ENCODE data around the gene RELN. TPM values are rescaled to one million over a fixed set of nuclear protein-coding genes. Genes with fewer than 3 reads are reported as not detected.
A peak's percentile ranks its signal among the peaks of the same experiment; 100 is the strongest.
"Not testable (repeated sequence)": the region's sequence is repeated elsewhere in the genome, so short reads cannot be mapped to it uniquely, and the experiment has no call there.

RELN gene
- total RNA-seq, 1 experiment from 2014 or later, result 0.63 TPM

DNA sequence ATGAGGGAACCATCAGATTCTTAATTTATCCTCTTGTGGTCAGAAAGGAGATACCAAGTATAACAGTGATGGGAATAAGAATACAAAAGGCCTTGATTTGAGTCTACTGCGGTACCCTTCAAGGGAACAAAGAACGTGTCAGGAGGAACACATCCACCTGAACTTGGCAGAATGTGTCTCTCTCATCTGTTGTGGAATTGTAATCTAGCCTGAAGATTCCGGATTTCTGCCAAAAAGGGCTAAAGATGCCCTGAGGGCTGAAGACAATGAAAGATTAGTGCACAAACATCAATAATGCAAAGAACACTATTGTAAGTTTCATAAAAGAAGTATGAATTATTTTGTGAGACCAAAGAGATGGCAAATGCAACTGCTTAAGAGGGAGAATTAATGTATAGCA, 134.8 kb downstream of the RELN start:
- no peak for DNase-seq (ENCODE audit: low read depth)

- DNase-seq (ENCODE audit: low read depth), result peak; percentile 9
Observed at GRCh38 chr7:103851357-103851756, 138.1 kb downstream of the RELN start.

GRCh38 chr7:103843689-103844480, 145.6 kb downstream of the RELN start:
- no peak for DNase-seq (ENCODE audit: low read depth)

- DNase-seq (ENCODE audit: low read depth), result no peak
Observed at GRCh38 chr7:103833401-103833800, 156.1 kb downstream of the RELN start.

- no peak for DNase-seq (ENCODE audit: low read depth)
Observed at GRCh38 chr7:103832438-103832837, 157.0 kb downstream of the RELN start.

GRCh38 chr7:103824251-103824650, 165.2 kb downstream of the RELN start:
- DNase-seq (ENCODE audit: low read depth), result no peak

DNA sequence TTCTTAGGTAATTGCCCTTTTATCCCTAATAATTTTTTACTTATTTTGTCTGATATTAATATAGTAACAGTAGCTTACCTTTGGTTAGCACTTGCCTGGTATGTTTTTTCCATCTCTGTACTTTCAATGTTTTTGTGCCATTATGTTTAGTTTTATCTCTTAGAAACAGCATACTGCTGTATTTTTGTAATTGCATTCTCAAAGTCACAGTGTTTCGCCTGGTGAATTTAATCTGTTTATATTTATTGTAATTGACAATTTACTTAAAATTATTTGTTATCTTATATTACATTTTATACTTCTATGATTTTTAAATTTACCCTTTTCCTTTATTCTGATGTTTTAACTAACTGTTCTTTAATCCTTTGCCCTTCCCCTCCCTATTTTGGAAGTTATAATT, 166.4 kb downstream of the RELN start:
- DNase-seq (ENCODE audit: low read depth), result no peak

GRCh38 chr7:103821092-103821491, 168.4 kb downstream of the RELN start:
- DNase-seq (ENCODE audit: low read depth), result no peak

- not testable (repeated sequence) for DNase-seq (ENCODE audit: low read depth)
Observed at GRCh38 chr7:103815972-103816371, 173.5 kb downstream of the RELN start.

GRCh38 chr7:103813970-103814369, 175.5 kb downstream of the RELN start:
- no peak for DNase-seq (ENCODE audit: low read depth)

GRCh38 chr7:103811997-103812396, 177.5 kb downstream of the RELN start:
- no peak for DNase-seq (ENCODE audit: low read depth)

- DNase-seq (ENCODE audit: low read depth), result no peak
Observed at GRCh38 chr7:103811290-103811689, 178.2 kb downstream of the RELN start.

DNA sequence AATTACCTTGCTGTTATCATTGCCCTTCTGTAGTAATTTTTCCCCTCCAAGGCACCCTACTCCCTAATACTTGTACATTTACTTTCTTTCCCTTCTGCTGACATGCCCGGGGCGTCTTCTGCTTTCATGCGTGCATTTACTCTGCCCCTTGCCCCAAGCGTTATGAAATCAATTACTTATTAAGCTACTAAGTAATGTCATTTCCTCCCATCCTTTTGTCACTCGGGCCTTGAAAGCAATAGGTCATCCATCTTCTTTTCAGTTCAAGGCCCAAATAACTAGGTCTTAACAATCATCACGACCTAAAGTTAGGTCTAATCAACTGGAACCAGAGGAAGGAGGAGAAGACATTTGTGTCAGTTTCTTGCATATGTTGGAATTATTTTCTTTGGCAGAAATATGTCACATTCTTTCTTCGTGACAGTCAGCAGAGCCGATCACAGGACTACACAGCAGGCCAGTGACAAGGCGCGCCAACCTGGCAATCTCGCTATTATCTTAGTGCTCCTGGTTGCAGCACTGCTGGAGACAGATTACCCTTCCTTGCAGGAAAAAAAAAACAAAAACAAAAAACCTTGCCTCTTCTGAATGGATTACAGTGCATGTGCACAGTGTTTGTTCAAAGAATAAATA, 179.2 kb downstream of the RELN start:
- DNase-seq (ENCODE audit: low read depth), result no peak

- no peak for DNase-seq (ENCODE audit: low read depth)
Observed at GRCh38 chr7:103809229-103809994, 180.0 kb downstream of the RELN start.

DNA sequence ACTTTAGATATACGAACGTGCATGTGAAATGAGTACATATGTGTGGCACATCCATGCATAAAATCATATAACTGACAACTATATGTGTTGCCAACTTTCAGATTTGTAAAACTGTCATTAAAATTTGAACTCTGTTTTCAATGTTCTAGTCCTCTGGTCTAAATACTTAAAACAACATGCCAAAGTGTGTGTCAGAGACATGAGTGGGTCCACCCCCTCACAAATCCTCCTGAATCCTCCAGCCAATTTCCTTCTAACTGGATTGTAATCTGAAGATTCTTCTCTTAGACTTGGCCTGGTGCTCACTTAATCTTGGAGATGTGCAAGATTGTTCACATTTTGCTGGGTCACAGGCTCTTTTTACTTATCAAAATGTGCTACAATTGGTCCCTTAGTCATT, 184.1 kb downstream of the RELN start:
- no peak for DNase-seq (ENCODE audit: low read depth)

- DNase-seq (ENCODE audit: low read depth), result no peak
Observed at GRCh38 chr7:103803631-103804030, 185.8 kb downstream of the RELN start.

GRCh38 chr7:103799298-103799697, 190.2 kb downstream of the RELN start:
- no peak for DNase-seq (ENCODE audit: low read depth)

DNA sequence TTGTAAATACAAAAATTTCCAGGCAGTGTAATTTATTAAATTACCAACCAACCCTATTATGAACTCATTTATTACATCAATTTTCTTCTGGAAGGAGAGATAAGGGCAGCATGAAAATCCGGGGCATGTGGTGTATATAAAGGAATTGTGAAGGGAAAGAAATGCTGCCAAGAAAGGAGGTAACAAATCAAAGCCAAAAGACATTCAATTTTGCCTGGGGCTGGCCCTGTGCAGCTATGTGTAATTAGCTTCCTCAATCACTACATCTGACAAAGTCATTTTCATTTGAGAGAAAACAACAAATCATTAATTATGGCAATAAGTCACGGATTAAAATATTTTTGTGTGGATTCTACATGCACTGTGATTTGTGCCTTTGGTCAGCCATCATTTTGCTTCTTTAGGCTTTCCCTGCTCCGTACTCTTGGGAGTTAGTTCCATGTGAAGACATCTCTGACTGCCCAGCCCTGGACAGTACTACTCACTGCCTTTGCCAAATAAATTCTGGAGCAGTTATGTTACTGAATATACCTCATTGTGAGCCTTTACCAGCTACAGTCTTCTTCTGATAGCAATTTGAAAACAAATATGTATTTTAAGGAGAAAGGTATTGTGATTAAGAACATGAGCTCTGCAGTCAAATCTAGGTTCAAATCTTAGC, 191.7 kb downstream of the RELN start:
- DNase-seq (ENCODE audit: low read depth), result no peak

GRCh38 chr7:103796327-103796962, 193.0 kb downstream of the RELN start:
- DNase-seq (ENCODE audit: low read depth), result no peak

DNA sequence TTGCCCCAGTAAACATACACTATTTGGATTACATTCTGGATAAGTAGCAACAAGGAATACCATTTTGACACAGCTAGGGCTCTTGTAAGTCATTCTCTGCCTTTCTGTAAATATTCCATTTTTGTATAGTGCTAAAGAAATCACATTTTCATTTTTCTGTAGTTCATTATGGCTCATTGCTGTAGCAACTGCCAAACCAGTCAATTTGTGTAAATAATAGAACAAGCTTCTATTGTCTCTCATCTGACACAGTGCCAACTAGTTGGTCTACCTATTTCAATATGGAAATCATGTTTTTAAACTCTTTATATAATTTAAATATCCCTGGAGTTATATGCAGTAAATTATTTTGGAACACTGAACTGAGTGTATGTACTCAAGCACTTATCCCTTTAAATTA, 193.7 kb downstream of the RELN start:
- no peak for DNase-seq (ENCODE audit: low read depth)

- DNase-seq (ENCODE audit: low read depth), result no peak
Observed at GRCh38 chr7:103795107-103795506, 194.4 kb downstream of the RELN start.
